HG03280 (cell line): ENCODE measurements around the gene FOSL2.
"Not testable (repeated sequence)": the region's sequence is repeated elsewhere in the genome, so short reads cannot be mapped to it uniquely, and the experiment has no call there.

Experiments used
- ATAC-seq: cut with Tn5 transposase; IDR thresholded peaks from one replicate; pipeline ENCODE4 v1.9.1; 2021; ENCODE audit warnings: mild to moderate bottlenecking, moderate library complexity; ENCODE audit not compliant: unreplicated experiment

The FOSL2 gene

GRCh38 chr2:28371728-28372127 lies 20.9 kb upstream of the FOSL2 start:
- not testable (repeated sequence) for ATAC-seq

- no peak for ATAC-seq
These were observed 18.8 kb upstream of the FOSL2 start for GRCh38 chr2:28373854-28374253.

- no peak for ATAC-seq
These were observed 18.3 kb upstream of the FOSL2 start for GRCh38 chr2:28374331-28374730.

GRCh38 chr2:28375236-28375635 lies 17.4 kb upstream of the FOSL2 start:
- ATAC-seq, result no peak

- no peak for ATAC-seq
These were observed 16.7 kb upstream of the FOSL2 start for GRCh38 chr2:28375742-28376631.

GRCh38 chr2:28377195-28377816 lies 15.4 kb upstream of the FOSL2 start:
- no peak for ATAC-seq

GRCh38 chr2:28377984-28378678 lies 14.5 kb upstream of the FOSL2 start:
- no peak for ATAC-seq

- ATAC-seq, result no peak
These were observed 13.7 kb upstream of the FOSL2 start for GRCh38 chr2:28378679-28379584.

GRCh38 chr2:28380219-28380618 lies 12.4 kb upstream of the FOSL2 start:
- ATAC-seq, result no peak

- ATAC-seq, result no peak
These were observed 11.2 kb upstream of the FOSL2 start for GRCh38 chr2:28381225-28382180.

- no peak for ATAC-seq
These were observed 9.9 kb upstream of the FOSL2 start for GRCh38 chr2:28382755-28383154.

GRCh38 chr2:28387082-28387960 lies 5.3 kb upstream of the FOSL2 start:
- no peak for ATAC-seq

GRCh38 chr2:28389399-28390240 lies 3.0 kb upstream of the FOSL2 start:
- ATAC-seq, result no peak

GRCh38 chr2:28390241-28390745 lies 2.4 kb upstream of the FOSL2 start:
- ATAC-seq, result peak; percentile 21

- ATAC-seq, result no peak
These were observed 1.7 kb upstream of the FOSL2 start for GRCh38 chr2:28390746-28391563.

- peak; percentile 42 for ATAC-seq
These were observed 928 bp upstream of the FOSL2 start for GRCh38 chr2:28391564-28392296.
